Endometrial microvascular endothelial cells (primary cell): ENCODE data around the gene UNK. TPM values are rescaled to one million over a fixed set of nuclear protein-coding genes. Genes with fewer than 3 reads are reported as not detected.

Experiments
- total RNA-seq: library from RNA; depleted of rRNA; stranded (reverse); fragments of >200 nt; gene quantifications from one replicate; pipeline ENCODE4 v1.2.3, GENCODE V29; 2015; ENCODE audit errors: inconsistent ontology term

UNK gene
- total RNA-seq, 1 donor from 2014 or later: 53.0 TPM

Other genes with a start within 250 kb of the UNK start
- gene MYO15B, start 197.0 kb upstream of the UNK start, total RNA-seq: under 0.01 TPM
- not detected for gene SMIM5, start 151.4 kb upstream of the UNK start, total RNA-seq
- 9.8 TPM for gene RECQL5, start 117.7 kb upstream of the UNK start, total RNA-seq
- 107 TPM for gene SAP30BP, start 117.5 kb upstream of the UNK start, total RNA-seq
- gene ITGB4, start 63.3 kb upstream of the UNK start, total RNA-seq: 2.4 TPM
- 65.8 TPM for gene GALK1, start 19.6 kb upstream of the UNK start, total RNA-seq
- gene UNC13D, start 59.6 kb downstream of the UNK start, total RNA-seq: 0.09 TPM
- 50.3 TPM for gene WBP2, start 70.5 kb downstream of the UNK start, total RNA-seq
- 53.3 TPM for gene TRIM47, start 93.8 kb downstream of the UNK start, total RNA-seq
- 26.3 TPM for gene TRIM65, start 112.1 kb downstream of the UNK start, total RNA-seq
- 44.7 TPM for gene MRPL38, start 120.1 kb downstream of the UNK start, total RNA-seq
- 6.8 TPM for gene FBF1, start 156.2 kb downstream of the UNK start, total RNA-seq
- 41.9 TPM for gene ACOX1, start 194.4 kb downstream of the UNK start, total RNA-seq
- gene TEN1, start 194.4 kb downstream of the UNK start, total RNA-seq: 17.7 TPM
- 1.3 TPM for gene CDK3, start 216.0 kb downstream of the UNK start, total RNA-seq
- gene EVPL, start 242.5 kb downstream of the UNK start, total RNA-seq: not detected